IPS-18c (cell line): Measurements from ENCODE around the gene RFX3.

Experiments
- H3K4me3 ChIP-seq: 2 replicates; pipeline ENCODE4 v1.7.0; 2013; ENCODE audit warnings: low read depth, mild to moderate bottlenecking, low read length, moderate library complexity; ENCODE audit not compliant: insufficient read depth
- H3K9me3 ChIP-seq: one replicate; pipeline ENCODE4 v1.6.1; 2013; ENCODE audit warnings: mild to moderate bottlenecking, low read length, moderate library complexity; ENCODE audit not compliant: control insufficient read depth, insufficient read depth

The RFX3 gene

GRCh38 chr9:3244963-3245653 lies 280.7 kb downstream of the RFX3 start:
- Histone ChIP-seq H3K9me3 (no peaks in the 10 kb centered on the region), H3K4me3 (no peak overlapping the region)

- Histone ChIP-seq H3K4me3 (no peak overlapping the region), H3K9me3 (no peaks in the 10 kb centered on the region)
Observed at GRCh38 chr9:3243683-3244082, 282.1 kb downstream of the RFX3 start.

GRCh38 chr9:3241290-3241689 lies 284.5 kb downstream of the RFX3 start:
- no peaks in the 10 kb centered on the region for H3K9me3 ChIP-seq
- no peak overlapping the region for H3K4me3 ChIP-seq

GRCh38 chr9:3240656-3241268 lies 285.0 kb downstream of the RFX3 start:
- H3K9me3 ChIP-seq, result no peaks in the 10 kb centered on the region
- no peak overlapping the region for H3K4me3 ChIP-seq

- Histone ChIP-seq H3K9me3 (no peaks in the 10 kb centered on the region), H3K4me3 (no peak overlapping the region)
Observed at GRCh38 chr9:3239240-3239639, 286.6 kb downstream of the RFX3 start.

GRCh38 chr9:3238236-3238635 lies 287.6 kb downstream of the RFX3 start:
- Histone ChIP-seq H3K9me3 (no peaks in the 10 kb centered on the region), H3K4me3 (no peak overlapping the region)

GRCh38 chr9:3237121-3237520 lies 288.7 kb downstream of the RFX3 start:
- no peak overlapping the region for H3K4me3 ChIP-seq

GRCh38 chr9:3235497-3235896 lies 290.3 kb downstream of the RFX3 start:
- Histone ChIP-seq H3K9me3 (no peaks in the 10 kb centered on the region), H3K4me3 (no peak overlapping the region)

More at GRCh38 chr9:3237121-3237520, 288.7 kb downstream of the RFX3 start:
- no peaks in the 10 kb centered on the region for H3K9me3 ChIP-seq

- H3K9me3 ChIP-seq, result no peaks in the 10 kb centered on the region
Observed at GRCh38 chr9:3224931-3225330, 300.9 kb downstream of the RFX3 start.

GRCh38 chr9:3215658-3216057 lies 310.1 kb downstream of the RFX3 start:
- Histone ChIP-seq H3K4me3 (no peak overlapping the region), H3K9me3 (no peaks in the 10 kb centered on the region)

More at GRCh38 chr9:3224931-3225330, 300.9 kb downstream of the RFX3 start:
- H3K4me3 ChIP-seq, result no peak overlapping the region

- Histone ChIP-seq H3K4me3 (no peak overlapping the region), H3K9me3 (no peaks in the 10 kb centered on the region)
Observed at GRCh38 chr9:3214741-3215140, 311.1 kb downstream of the RFX3 start.

- H3K4me3 ChIP-seq, result no peak overlapping the region
Observed at GRCh38 chr9:3205421-3206095, 320.2 kb downstream of the RFX3 start.

GRCh38 chr9:3200331-3200774 lies 325.4 kb downstream of the RFX3 start:
- H3K9me3 ChIP-seq, result peaks cover 3% of the 10 kb centered on the region
- no peak overlapping the region for H3K4me3 ChIP-seq

More at GRCh38 chr9:3205421-3206095, 320.2 kb downstream of the RFX3 start:
- peaks cover 3% of the 10 kb centered on the region for H3K9me3 ChIP-seq

- Histone ChIP-seq H3K4me3 (no peak overlapping the region), H3K9me3 (no peaks in the 10 kb centered on the region)
Observed at GRCh38 chr9:3193791-3194190, 332.0 kb downstream of the RFX3 start.

GRCh38 chr9:3191715-3192114 lies 334.1 kb downstream of the RFX3 start:
- no peaks in the 10 kb centered on the region for H3K9me3 ChIP-seq
- no peak overlapping the region for H3K4me3 ChIP-seq

- no peak overlapping the region for H3K4me3 ChIP-seq
- H3K9me3 ChIP-seq, result no peaks in the 10 kb centered on the region
Observed at GRCh38 chr9:3189113-3189861, 336.5 kb downstream of the RFX3 start.

- Histone ChIP-seq H3K4me3 (no peak overlapping the region), H3K9me3 (no peaks in the 10 kb centered on the region)
Observed at GRCh38 chr9:3186751-3187150, 339.1 kb downstream of the RFX3 start.
